ENCODE data around the gene TMIGD1. TPM values are rescaled to one million over a fixed set of nuclear protein-coding genes. Genes with fewer than 3 reads are reported as not detected.

Gene TMIGD1
- total and polyA plus RNA-seq, 2 of the 13 experiments (the other 11 are each of a cell fraction or from before 2014, with no cell fraction given): not detected

DNA sequence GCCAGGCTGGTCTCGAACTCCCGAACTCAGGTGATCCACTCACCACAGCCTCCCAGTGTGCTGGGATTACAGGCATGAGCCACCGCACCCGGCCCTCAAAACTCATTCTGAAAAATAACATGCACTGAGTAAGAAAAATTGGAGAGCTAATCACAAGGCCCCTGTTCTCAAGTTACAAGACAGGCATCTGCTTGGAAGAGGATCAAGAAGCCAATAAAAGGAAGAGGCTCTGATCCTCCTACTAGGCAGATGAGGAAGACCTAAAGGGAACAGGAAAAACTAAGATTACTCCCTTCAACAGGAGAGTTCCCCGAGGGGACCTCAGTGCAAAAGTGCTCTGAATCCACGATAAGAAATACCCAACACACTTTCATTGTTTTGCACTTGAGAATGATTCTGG lies 60.5 kb downstream of the TMIGD1 start:
- TF ChIP-seq, protein P1, sequence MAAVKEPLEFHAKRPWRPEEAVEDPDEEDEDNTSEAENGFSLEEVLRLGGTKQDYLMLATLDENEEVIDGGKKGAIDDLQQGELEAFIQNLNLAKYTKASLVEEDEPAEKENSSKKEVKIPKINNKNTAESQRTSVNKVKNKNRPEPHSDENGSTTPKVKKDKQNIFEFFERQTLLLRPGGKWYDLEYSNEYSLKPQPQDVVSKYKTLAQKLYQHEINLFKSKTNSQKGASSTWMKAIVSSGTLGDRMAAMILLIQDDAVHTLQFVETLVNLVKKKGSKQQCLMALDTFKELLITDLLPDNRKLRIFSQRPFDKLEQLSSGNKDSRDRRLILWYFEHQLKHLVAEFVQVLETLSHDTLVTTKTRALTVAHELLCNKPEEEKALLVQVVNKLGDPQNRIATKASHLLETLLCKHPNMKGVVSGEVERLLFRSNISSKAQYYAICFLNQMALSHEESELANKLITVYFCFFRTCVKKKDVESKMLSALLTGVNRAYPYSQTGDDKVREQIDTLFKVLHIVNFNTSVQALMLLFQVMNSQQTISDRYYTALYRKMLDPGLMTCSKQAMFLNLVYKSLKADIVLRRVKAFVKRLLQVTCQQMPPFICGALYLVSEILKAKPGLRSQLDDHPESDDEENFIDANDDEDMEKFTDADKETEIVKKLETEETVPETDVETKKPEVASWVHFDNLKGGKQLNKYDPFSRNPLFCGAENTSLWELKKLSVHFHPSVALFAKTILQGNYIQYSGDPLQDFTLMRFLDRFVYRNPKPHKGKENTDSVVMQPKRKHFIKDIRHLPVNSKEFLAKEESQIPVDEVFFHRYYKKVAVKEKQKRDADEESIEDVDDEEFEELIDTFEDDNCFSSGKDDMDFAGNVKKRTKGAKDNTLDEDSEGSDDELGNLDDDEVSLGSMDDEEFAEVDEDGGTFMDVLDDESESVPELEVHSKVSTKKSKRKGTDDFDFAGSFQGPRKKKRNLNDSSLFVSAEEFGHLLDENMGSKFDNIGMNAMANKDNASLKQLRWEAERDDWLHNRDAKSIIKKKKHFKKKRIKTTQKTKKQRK (IDR thresholded peaks at IDR 0.05; ENCODE audit: low read length): no peak
- TF ChIP-seq, protein P2, sequence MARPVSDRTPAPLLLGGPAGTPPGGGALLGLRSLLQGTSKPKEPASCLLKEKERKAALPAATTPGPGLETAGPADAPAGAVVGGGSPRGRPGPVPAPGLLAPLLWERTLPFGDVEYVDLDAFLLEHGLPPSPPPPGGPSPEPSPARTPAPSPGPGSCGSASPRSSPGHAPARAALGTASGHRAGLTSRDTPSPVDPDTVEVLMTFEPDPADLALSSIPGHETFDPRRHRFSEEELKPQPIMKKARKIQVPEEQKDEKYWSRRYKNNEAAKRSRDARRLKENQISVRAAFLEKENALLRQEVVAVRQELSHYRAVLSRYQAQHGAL (CRISPR knock-in tag; IDR thresholded peaks at IDR 0.05; ENCODE audit: not compliant biosample characterization): no peak
- TF ChIP-seq ZNF777 (CRISPR knock-in tag; IDR thresholded peaks at IDR 0.05) (no peak), ZBTB21 (CRISPR knock-in tag; IDR thresholded peaks at IDR 0.05) (no peak)
- intact Hi-C loops (cut with micrococcal nuclease; ENCODE audit: unreplicated experiment): no loop called here
- no peaks in the 10 kb centered on the region for H3K27me3 ChIP-seq (ENCODE audit: control insufficient read depth in 1 of 2, insufficient read depth in 2 of 2, low read length in 2 of 2)
- H3K27ac ChIP-seq (ENCODE audit: extremely low read length, insufficient read depth, low read length): no peak overlapping the region
- no TSS peak for BruUV-seq (replicated peaks)
- H3K79me2 ChIP-seq (ENCODE audit: insufficient read depth, low read length): no peaks in the 10 kb centered on the region
- H3K4me2 ChIP-seq (ENCODE audit: low read depth, low read length): no peak overlapping the region
- WGBS (ENCODE audit: low lambda C conversion rate): 91% methylated on average over 6 of the region's 6 CpGs
- CTCF ChIA-PET (ENCODE audit: low intra/inter-chr PET ratio, low total read pairs): no interaction called here
- FAIRE-seq (no peak), ATAC-seq (no peak), DNase-seq (ENCODE audit: low spot score) (no peak)
- H3K4me1 ChIP-seq (ENCODE audit: insufficient read depth, low read length): no peaks in the 10 kb centered on the region
- POLR2A ChIA-PET: no interaction called here
- H4K20me1 ChIP-seq (ENCODE audit: insufficient read depth, low read length): no peaks in the 10 kb centered on the region
- in situ Hi-C loops (cut with HindIII; ENCODE audit: extremely low pct_ligation_motif_present, low pct_unique_long_range_greater_than_20kb): no loop called here
- H2AFZ ChIP-seq (ENCODE audit: low read length): no peak overlapping the region
- no peak overlapping the region for H3K9ac ChIP-seq (ENCODE audit: insufficient read depth, low read depth, low read length)
- H3K4me3 ChIP-seq (replicated peaks in 1 of 3; ENCODE audit: insufficient read depth in 1 of 3, low read depth in 2 of 3, low read length in 3 of 3): no peak overlapping the region
- H3K36me3 ChIP-seq (replicated peaks in 1 of 2; ENCODE audit: control insufficient read depth in 1 of 2, insufficient read depth in 2 of 2, low read length in 2 of 2): peaks cover 3 to 53% of the 10 kb centered on the region in 2 experiments; a peak in 4 of 5 replicates
- H3K9me3 ChIP-seq (ENCODE audit: low read length): no peaks in the 10 kb centered on the region

DNA sequence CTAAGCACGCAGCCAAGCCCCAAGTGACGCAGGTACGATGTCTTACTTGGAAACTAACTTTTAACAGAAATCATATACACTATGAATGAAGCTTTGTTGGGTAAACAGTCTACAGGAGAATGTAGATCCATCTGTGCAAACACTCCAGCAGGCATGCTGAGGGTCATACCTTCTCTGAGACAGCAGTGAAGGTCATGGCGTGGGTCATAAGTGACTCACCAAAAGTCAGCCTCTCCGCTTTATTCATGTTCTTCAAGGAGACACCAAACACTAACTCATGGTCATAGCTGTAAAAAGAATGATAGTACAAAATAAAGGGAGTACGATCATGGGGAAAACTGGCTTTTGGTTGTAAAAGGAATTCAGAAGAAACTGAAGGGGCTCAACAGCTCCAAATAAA lies 62.8 kb downstream of the TMIGD1 start:
- no peak for FAIRE-seq
- TF ChIP-seq POLR2A (IDR thresholded peaks at IDR 0.05; ENCODE audit: insufficient read depth in 1 of 2, low read depth in 2 of 2, low read length in 2 of 2) (no peak), NR2F6 (IDR thresholded peaks at IDR 0.05) (no peak), NR2F6 (CRISPR knock-in tag; IDR thresholded peaks at IDR 0.05) (no peak), STAG1 (CRISPR knock-in tag; IDR thresholded peaks at IDR 0.05) (no peak), NFYB (CRISPR knock-in tag; IDR thresholded peaks at IDR 0.05) (no peak), HNRNPL (IDR thresholded peaks at IDR 0.05; ENCODE audit: low read depth, low read length) (no peak), ETV5 (CRISPR knock-in tag; IDR thresholded peaks at IDR 0.05; ENCODE audit: borderline replicate concordance) (no peak), ZNF558 (CRISPR knock-in tag; IDR thresholded peaks at IDR 0.05; ENCODE audit: borderline replicate concordance) (no peak), POLR2AphosphoS5 (IDR thresholded peaks at IDR 0.05; ENCODE audit: low read depth, low read length) (no peak)
- TF ChIP-seq, protein P3, sequence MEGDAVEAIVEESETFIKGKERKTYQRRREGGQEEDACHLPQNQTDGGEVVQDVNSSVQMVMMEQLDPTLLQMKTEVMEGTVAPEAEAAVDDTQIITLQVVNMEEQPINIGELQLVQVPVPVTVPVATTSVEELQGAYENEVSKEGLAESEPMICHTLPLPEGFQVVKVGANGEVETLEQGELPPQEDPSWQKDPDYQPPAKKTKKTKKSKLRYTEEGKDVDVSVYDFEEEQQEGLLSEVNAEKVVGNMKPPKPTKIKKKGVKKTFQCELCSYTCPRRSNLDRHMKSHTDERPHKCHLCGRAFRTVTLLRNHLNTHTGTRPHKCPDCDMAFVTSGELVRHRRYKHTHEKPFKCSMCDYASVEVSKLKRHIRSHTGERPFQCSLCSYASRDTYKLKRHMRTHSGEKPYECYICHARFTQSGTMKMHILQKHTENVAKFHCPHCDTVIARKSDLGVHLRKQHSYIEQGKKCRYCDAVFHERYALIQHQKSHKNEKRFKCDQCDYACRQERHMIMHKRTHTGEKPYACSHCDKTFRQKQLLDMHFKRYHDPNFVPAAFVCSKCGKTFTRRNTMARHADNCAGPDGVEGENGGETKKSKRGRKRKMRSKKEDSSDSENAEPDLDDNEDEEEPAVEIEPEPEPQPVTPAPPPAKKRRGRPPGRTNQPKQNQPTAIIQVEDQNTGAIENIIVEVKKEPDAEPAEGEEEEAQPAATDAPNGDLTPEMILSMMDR (CRISPR knock-in tag; IDR thresholded peaks at IDR 0.05): no peak

More for the DNA sequence above, 62.8 kb downstream of the TMIGD1 start:
- BruUV-seq (replicated peaks): no TSS peak
- Histone ChIP-seq H4K20me1 (ENCODE audit: insufficient read depth, low read length) (no peaks in the 10 kb centered on the region), H3K9ac (ENCODE audit: insufficient read depth, low read depth, low read length) (no peak overlapping the region), H3K79me2 (ENCODE audit: insufficient read depth, low read length) (no peaks in the 10 kb centered on the region), H3K4me1 (ENCODE audit: insufficient read depth, low read length) (no peaks in the 10 kb centered on the region), H3K27ac (ENCODE audit: extremely low read length, insufficient read depth, low read length) (no peak overlapping the region), H3K4me2 (ENCODE audit: low read depth, low read length) (no peak overlapping the region), H3K4me3 (replicated peaks in 1 of 3; ENCODE audit: insufficient read depth in 1 of 3, low read depth in 2 of 3, low read length in 3 of 3) (no peak overlapping the region), H2AFZ (ENCODE audit: low read length) (no peak overlapping the region), H3K27me3 (ENCODE audit: control insufficient read depth in 1 of 2, insufficient read depth in 2 of 2, low read length in 2 of 2) (no peaks in the 10 kb centered on the region), H3K9me3 (ENCODE audit: low read length) (no peaks in the 10 kb centered on the region), H3K36me3 (replicated peaks in 1 of 2; ENCODE audit: control insufficient read depth in 1 of 2, insufficient read depth in 2 of 2, low read length in 2 of 2) (peaks cover 7 to 59% of the 10 kb centered on the region in 2 experiments)
- in situ Hi-C loops (cut with HindIII; ENCODE audit: extremely low pct_ligation_motif_present, low pct_unique_long_range_greater_than_20kb): no loop called here
- POLR2A ChIA-PET: no interaction called here
- 95% methylated on average over 6 of the region's 6 CpGs for whole genome bisulfite sequencing (ENCODE audit: low lambda C conversion rate)
- CTCF ChIA-PET (ENCODE audit: low intra/inter-chr PET ratio, low total read pairs): no interaction called here
- intact Hi-C loops (cut with micrococcal nuclease; ENCODE audit: unreplicated experiment): no loop called here
- DNase-seq (ENCODE audit: low spot score): no peak
- no peak for ATAC-seq
